GM19351 (cell line): ENCODE measurements around the gene GHR.

ENCODE experiments used
- ATAC-seq: cut with Tn5 transposase; IDR thresholded peaks from one replicate; pipeline ENCODE4 v1.9.1; 2021; ENCODE audit warnings: mild to moderate bottlenecking, moderate library complexity; ENCODE audit not compliant: unreplicated experiment

The GHR gene

GRCh38 chr5:42423285-42424165 is at the start of gene GHR:
TSS of gene GHR (plus strand) at chr5:42423439. CDS start at chr5:42565875, 142,436 bp downstream.
- ATAC-seq: peak; percentile 93

DNA sequence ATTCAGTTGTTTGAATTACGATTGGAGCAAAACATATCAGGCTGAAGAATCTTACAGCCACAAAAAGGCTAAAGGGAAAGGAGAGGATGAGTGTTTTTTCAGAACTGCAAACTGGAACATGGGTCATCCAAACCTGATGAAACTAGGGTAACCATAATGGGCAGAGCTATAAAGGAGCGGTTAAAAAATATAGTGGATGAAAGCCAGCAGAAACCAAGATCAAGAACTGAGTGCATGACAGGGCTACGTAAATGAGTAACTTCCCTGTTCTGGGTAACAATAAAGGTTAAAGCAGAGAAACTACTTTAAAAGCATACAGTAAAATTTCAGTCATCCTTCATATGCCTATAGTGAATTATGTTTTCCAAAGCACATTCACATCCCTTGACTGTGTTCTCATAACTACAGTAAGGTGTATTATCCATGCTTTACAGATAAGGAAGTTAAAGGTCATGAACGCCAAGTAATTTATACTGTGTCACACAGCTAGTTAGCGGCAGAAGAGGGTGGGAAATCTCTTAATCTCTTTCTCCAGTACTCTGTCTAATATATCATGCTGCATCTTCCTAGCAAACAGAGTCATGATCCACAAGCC is 48.5 kb upstream of the GHR start:
- no peak for ATAC-seq

- no peak for ATAC-seq
Observed at GRCh38 chr5:42377496-42377895, 45.7 kb upstream of the GHR start.

GRCh38 chr5:42381973-42382372 is 41.3 kb upstream of the GHR start:
- ATAC-seq: no peak

DNA sequence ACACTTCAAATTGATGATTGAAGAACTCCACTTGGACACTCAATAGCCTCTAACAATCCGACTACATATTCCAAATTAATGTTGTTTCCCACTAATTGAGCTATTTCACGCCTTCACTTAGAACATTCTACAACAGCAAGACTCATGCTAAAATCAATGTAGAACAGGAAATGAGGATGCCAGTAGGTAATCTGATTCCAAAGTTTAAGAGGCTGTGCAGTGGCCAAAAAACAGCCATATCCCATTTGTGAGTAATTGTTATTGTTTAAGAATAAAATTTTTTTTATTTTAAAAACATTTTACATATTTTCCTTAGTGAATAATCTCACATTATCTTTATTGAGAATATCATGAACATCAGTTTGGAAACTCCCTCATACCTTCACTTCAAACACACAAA is 35.7 kb upstream of the GHR start:
- no peak for ATAC-seq

- no peak for ATAC-seq
Observed at GRCh38 chr5:42390115-42390514, 33.1 kb upstream of the GHR start.

DNA sequence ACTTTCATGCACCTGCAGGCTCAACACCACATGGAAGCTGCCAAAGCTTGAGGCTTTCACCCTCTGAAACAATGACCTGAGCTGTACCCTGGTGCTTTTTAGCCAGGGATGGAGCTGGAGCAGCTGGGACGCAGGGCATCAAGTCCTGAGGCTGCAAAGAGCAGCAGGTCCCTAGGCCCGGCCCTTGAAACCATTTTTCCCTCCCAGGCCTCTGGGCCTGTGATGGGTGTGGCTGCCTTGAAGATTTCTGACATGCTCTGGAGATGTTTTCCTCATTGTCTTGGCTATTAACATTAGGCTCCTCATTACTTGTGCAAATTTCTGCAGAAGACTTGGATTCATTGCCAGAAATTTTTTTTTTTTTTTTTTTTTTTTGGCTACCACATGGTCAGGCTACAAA is 30.3 kb upstream of the GHR start:
- ATAC-seq: no peak

DNA sequence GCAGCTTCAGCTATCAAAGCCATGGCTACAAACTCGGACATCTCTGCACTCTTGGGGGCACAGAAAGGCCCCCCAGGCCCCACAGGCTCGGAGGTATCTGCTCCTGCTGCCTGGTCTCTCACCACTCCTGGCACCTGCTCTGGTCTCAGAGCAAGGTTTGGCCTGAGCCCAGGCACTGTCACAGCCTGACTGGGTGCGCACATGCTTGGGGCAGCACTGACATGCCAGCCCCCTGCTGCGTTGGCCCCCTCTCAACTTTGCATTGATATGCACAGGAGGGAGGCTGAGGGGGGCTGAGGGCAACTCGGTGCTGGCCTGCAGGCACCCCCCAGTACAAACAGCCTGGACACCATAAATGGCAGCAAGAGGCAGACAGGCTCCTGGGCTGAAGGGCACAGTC is 27.1 kb upstream of the GHR start:
- ATAC-seq: no peak

GRCh38 chr5:42397267-42397666 is 26.0 kb upstream of the GHR start:
- no peak for ATAC-seq

DNA sequence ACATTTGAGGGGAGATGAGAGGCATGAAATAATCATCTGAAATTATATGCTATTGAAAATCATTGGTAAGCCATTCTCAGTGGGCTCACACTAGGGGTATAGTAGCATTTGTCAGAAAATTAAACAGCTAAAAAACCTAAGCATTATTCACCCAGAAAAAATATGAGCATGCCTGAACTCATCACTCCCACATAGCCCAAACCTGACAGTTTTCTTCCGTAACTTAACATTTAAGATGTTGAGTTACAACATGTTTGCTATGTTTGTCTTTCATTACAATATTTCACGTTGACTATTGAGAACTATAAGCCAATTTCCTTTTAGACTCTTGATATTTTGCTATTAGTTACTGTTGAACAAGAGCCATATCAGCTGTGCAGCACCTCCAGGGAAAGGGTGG is 23.5 kb upstream of the GHR start:
- no peak for ATAC-seq

DNA sequence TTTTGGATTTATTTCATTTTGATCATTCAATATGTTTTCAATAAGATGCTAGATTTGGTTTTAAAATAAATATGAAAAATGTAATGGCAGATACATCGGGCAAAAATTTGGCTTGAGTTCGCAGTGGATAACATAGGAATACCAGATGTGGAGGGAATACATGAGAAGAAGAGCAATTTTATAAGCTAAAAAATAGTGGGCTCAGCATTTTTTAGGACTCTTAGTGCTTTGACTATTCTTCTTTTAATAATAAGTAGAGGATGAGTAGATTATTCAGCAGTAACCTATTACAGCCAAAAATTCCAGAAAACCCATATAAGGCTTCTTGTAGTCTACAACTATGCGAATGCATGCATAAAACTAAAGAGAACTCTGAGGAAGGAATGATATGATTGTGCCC is 22.8 kb upstream of the GHR start:
- ATAC-seq: no peak

DNA sequence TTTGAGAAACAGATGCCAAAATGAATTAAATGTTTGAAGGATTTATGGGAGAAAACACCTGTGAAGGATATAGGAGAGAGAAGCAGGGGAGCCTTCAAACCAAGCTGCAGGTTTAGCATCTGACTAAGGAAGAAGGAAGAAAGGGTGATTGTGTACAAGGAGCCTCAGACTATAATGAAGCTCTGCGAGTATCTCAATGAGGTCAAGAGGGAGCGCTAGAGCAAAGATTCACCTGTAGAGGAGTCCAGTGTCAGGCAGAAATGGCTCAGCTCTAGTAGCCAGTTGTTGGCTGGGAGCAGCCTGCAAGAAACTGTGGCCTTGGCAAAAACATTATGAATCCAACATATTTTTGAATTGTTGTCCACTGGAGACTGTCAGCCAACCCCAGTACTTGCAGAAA is 20.0 kb upstream of the GHR start:
- no peak for ATAC-seq

- ATAC-seq: no peak
Observed at GRCh38 chr5:42404366-42404765, 18.9 kb upstream of the GHR start.

- ATAC-seq: no peak
Observed at GRCh38 chr5:42419294-42419693, 3.9 kb upstream of the GHR start.

GRCh38 chr5:42422656-42423280 is 471 bp upstream of the GHR start:
- no peak for ATAC-seq

DNA sequence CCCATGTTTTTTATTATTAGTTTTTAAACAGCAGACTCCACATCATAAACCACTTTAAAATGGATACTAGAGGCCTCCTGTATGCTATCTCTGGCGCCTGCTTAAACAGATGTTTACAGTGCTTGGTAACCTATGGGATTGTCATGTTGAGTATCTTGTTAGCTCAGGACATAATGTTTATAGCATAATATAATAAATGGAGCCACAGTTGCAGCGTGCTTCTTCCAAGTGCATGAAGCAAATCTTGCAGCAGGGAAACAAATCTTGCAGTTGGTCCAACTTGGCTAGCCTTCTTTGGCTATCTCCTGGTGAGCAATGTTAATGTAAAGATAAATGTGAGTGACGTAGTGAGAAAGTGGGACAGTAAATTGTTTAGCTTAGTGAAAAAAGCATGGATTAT is 2.8 kb downstream of the GHR start:
- no peak for ATAC-seq

DNA sequence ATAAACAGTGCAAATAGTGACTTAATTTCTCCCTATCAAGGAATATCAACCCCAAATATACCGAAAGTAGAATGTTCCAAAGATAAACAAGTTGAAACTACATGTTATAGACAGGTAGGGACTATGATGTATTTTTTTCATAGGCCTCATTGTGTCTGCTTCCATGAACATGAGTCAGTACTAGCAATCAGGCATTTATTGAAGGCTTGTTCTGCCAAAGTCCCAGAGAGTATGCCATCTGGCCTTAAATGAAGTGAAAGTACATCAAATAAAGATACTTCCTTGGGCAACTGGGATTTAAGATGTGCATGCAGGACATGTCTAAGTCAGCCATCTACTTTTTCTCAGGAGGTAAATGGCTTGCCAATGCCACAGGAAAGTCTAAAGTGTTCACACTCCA is 6.5 kb downstream of the GHR start:
- ATAC-seq: no peak

GRCh38 chr5:42434047-42434724 is 10.9 kb downstream of the GHR start:
- ATAC-seq: no peak

DNA sequence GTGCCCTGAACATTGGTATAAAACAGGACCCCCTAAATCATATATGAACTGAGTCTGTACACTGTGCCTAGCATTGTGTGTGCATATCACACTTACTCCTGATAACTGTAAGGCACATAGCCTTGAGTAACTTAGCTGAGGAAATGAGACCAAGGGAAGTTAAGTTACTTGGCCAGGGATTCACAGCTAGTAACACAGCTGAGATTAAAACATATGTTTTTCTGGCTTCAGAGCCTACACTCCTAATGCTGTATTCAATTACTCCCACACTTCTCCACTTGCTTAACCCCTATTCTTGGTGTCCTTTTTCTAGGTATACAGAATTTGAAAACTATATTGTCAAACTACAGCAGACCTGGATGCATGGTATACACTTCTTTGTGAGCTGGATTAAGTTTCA is 12.8 kb downstream of the GHR start:
- ATAC-seq: no peak

GRCh38 chr5:42454216-42454995 is 31.2 kb downstream of the GHR start:
- no peak for ATAC-seq

DNA sequence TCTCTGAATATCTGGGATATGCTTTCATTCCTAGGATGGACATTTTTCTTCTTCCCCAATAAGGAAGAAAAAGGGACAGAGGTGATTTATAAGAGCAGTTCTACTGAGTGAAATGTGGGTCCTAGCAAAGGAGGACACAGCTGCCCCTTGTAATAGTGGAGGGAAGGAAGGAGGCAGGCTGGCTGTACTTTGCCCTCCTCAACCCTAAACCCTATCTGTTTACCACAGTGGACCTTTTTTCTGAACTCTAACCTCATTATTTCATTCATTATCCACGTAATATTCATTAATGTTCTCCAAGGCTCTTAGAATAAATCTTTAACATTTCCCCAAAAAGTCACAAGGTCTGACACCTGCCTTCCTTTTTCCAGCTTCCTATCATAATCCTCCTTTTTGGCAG is 37.8 kb downstream of the GHR start:
- no peak for ATAC-seq
